ENCODE results near the gene NEK1.

DNA sequence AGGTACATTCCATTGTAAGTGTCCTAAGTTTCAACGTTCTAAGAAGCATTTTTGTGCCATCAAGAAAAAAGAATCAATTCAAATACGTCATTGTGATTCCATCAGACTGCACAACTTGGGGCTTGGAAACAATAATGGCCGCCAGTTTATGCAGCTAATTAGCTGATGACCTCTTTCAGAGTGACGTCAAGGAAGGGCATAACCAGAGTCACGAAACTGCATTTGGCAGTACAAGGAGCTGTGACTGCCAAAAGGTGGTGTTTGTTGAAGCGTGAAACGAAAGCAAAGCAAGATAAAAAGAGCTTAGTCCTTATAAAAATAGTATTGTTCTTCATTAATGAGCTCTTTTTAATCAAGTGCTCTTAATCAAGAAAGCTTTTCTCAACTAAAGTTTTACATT is 260.5 kb downstream of the NEK1 start:
- no peak for TF ChIP-seq EZH2phosphoT487 (IDR thresholded peaks at IDR 0.05; ENCODE audit: borderline replicate concordance, low read depth, low read length)
- TF ChIP-seq, protein P1, sequence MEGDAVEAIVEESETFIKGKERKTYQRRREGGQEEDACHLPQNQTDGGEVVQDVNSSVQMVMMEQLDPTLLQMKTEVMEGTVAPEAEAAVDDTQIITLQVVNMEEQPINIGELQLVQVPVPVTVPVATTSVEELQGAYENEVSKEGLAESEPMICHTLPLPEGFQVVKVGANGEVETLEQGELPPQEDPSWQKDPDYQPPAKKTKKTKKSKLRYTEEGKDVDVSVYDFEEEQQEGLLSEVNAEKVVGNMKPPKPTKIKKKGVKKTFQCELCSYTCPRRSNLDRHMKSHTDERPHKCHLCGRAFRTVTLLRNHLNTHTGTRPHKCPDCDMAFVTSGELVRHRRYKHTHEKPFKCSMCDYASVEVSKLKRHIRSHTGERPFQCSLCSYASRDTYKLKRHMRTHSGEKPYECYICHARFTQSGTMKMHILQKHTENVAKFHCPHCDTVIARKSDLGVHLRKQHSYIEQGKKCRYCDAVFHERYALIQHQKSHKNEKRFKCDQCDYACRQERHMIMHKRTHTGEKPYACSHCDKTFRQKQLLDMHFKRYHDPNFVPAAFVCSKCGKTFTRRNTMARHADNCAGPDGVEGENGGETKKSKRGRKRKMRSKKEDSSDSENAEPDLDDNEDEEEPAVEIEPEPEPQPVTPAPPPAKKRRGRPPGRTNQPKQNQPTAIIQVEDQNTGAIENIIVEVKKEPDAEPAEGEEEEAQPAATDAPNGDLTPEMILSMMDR (conservative IDR thresholded peaks at IDR 0.05; ENCODE audit: low read length), result no peak
